ENCODE data around the gene ADSS1. TPM values are rescaled to one million over a fixed set of nuclear protein-coding genes. Genes with fewer than 3 reads are reported as not detected.

Gene ADSS1
- total RNA-seq, 1 experiment from 2014 or later = 2.8 TPM

DNA sequence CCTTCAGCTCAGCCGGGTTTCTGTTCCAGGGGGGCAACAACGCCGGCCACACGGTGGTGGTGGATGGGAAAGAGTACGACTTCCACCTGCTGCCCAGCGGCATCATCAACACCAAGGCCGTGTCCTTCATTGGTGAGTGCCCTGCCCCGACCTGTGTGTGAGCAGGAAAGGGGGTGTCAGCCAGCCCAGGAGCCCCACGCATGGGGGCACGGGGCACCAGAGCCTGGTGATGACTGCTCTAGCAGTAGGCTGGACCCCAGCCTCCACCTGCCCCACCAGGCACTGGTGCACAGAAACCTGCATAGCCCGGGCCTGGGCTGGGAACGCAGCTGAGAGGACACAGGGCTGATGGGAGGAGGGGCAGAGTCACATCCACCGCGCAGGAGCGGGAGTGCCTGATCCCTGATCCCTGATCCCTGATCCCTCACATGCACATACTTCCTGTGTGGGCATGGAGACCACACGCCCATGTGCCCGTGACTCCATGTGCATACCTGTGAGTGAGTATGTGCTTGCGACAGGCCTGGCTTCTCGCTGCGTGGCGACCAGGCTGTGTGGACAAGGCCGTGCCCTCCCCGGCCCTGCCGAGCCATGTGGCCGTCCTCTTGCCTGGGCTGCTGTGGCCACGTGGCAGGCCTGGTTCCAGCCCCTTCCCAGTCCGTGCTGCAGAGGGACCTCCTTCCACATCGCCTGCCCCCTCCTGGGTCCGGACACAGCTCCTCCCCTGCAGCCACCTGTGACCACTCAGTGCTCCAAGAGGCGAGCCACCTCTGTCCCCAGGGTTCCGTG lies 11.2 kb downstream of the ADSS1 start:
- Histone ChIP-seq H3K4me1 (ENCODE audit: low read length) (no peaks in the 10 kb centered on the region), H3K9me2 (replicated peaks; ENCODE audit: insufficient read depth, low read length) (no peaks in the 10 kb centered on the region), H3K4me2 (ENCODE audit: low read depth, low read length, poor library complexity, severe bottlenecking) (no peak overlapping the region), H4K20me1 (ENCODE audit: insufficient read depth, low read depth, low read length) (no peaks in the 10 kb centered on the region), H3K79me2 (ENCODE audit: low read length) (no peaks in the 10 kb centered on the region), H3K36me3 (ENCODE audit: insufficient read depth, low read length) (no peaks in the 10 kb centered on the region), H3K4me3 (ENCODE audit: low read length) (no peak overlapping the region), H3K27me3 (ENCODE audit: low read length) (no peaks in the 10 kb centered on the region), H3K9ac (ENCODE audit: low read length) (no peak overlapping the region), H3K27ac (ENCODE audit: low read length) (no peak overlapping the region), H2AFZ (ENCODE audit: low read length) (no peak overlapping the region), H3K9me3 (ENCODE audit: low read length) (no peaks in the 10 kb centered on the region)
- DNase-seq = no peak

DNA sequence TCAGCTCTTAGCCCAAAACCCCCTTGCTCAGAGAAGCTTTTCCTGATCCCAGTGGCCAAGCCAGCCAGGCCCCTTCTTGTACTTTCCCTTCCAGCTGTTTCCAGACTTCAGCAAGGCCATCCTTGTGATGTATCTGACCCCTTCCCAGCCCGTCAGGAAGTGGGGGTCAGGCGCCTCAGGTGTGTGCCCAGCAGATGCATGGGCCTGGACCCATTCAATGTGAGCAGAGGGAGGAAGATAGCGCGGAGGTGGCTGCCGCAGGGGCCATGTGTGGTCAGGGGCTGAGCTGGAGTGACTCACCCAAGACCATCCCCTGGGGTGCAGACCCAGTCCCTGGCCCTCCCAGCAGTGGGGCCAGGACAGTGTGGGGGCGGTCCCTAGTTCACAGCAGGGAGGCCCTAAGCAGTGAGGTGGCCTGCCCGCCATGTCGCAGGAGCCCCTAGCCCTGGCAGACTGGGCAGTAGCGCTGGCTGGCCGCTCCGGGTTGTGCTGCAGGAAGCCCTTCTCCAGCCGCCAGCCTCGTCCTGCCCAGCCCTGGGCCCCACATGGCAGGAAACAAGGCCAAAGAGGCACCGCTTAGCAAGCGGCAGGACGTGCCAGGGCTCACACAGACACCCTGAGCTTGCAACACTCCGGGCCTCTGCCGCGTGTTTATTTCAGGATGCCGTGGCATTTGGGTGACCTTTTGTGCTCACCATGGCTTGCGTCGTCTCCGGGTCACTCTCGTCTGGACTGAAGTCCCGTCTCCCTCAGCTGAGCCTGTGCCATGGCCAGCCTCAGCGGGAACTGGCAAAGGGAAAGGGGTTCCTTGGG lies 12.0 kb downstream of the ADSS1 start:
- Histone ChIP-seq H4K20me1 (ENCODE audit: insufficient read depth, low read depth, low read length) (peaks cover 3% of the 10 kb centered on the region; the same call in 1 of the 2 replicates), H3K9me2 (replicated peaks; ENCODE audit: insufficient read depth, low read length) (no peaks in the 10 kb centered on the region), H3K79me2 (ENCODE audit: low read length) (no peaks in the 10 kb centered on the region), H3K9me3 (ENCODE audit: low read length) (no peaks in the 10 kb centered on the region), H3K27ac (ENCODE audit: low read length) (no peak overlapping the region), H3K4me1 (ENCODE audit: low read length) (no peaks in the 10 kb centered on the region), H3K9ac (ENCODE audit: low read length) (no peak overlapping the region), H2AFZ (ENCODE audit: low read length) (no peak overlapping the region), H3K4me2 (ENCODE audit: low read depth, low read length, poor library complexity, severe bottlenecking) (no peak overlapping the region), H3K4me3 (ENCODE audit: low read length) (no peak overlapping the region), H3K27me3 (ENCODE audit: low read length) (no peaks in the 10 kb centered on the region), H3K36me3 (ENCODE audit: insufficient read depth, low read length) (no peaks in the 10 kb centered on the region)
- DNase-seq = no peak

DNA sequence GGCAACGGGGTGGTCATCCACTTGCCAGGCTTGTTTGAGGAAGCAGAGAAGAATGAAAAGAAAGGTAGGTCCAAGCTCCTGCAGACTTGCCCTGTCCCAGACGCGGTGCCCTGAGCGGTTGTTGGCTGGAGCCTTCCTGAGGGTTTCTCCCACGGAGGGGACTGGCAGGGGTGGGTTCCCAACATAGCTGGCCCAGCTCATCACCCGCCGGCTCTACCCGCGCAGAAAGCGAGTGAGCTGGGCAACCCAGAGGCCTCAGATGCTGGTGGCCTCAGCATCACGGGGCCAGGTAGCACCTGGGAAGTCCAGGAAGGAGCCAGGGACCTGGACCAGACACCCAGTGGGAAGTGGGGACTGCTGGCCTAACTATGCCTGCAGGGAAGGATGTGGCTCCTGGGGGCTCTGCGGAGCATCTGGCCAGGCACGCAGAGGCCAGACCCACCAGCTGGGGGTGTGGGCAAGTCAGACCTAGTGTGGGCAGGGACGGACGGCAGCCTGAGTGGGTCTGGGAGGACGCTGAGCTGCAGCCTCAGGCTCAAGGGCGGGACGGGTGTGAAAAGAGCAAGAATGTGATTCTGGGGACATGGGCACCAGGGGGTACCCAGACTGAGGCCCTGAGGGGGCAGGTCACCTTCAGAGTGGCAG lies 14.5 kb downstream of the ADSS1 start:
- no peaks in the 10 kb centered on the region for H3K4me1 ChIP-seq (ENCODE audit: low read length)
- no peaks in the 10 kb centered on the region for H3K36me3 ChIP-seq (ENCODE audit: insufficient read depth, low read length)
- H3K4me3 ChIP-seq (ENCODE audit: low read length) = no peak overlapping the region
- no peaks in the 10 kb centered on the region for H3K27me3 ChIP-seq (ENCODE audit: low read length)
- no peak overlapping the region for H3K9ac ChIP-seq (ENCODE audit: low read length)
- no peak for DNase-seq
- peaks cover 11% of the 10 kb centered on the region; the same call in 1 of the 2 replicates for H4K20me1 ChIP-seq (ENCODE audit: insufficient read depth, low read depth, low read length)
- H3K27ac ChIP-seq (ENCODE audit: low read length) = no peak overlapping the region
- H3K79me2 ChIP-seq (ENCODE audit: low read length) = no peaks in the 10 kb centered on the region
- no peaks in the 10 kb centered on the region for H3K9me2 ChIP-seq (replicated peaks; ENCODE audit: insufficient read depth, low read length)
- no peaks in the 10 kb centered on the region for H3K9me3 ChIP-seq (ENCODE audit: low read length)
- H3K4me2 ChIP-seq (ENCODE audit: low read depth, low read length, poor library complexity, severe bottlenecking) = no peak overlapping the region
- no peak overlapping the region for H2AFZ ChIP-seq (ENCODE audit: low read length)

DNA sequence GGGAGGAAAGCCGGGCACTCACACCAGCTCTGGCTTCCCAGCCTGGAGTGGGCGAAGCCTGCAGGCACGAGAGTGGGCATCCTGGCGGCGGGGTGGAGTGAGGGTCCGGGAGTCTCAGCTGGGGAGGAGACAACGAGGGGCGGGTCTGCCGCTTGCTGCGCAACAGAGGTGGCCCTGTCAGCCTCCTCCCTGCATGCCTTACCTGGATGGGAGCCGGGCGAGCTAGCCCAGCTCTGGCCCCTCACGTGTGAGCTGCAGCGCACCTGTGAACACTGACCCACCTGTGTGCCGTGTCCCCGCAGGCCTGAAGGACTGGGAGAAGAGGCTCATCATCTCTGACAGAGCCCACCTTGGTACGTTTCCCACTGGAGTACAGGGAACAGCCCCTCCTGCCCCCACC lies 15.0 kb downstream of the ADSS1 start:
- H3K27ac ChIP-seq (ENCODE audit: low read length) = no peak overlapping the region
- no peaks in the 10 kb centered on the region for H3K79me2 ChIP-seq (ENCODE audit: low read length)
- H3K4me1 ChIP-seq (ENCODE audit: low read length) = no peaks in the 10 kb centered on the region
- no peaks in the 10 kb centered on the region for H3K9me3 ChIP-seq (ENCODE audit: low read length)
- no peak overlapping the region for H3K4me2 ChIP-seq (ENCODE audit: low read depth, low read length, poor library complexity, severe bottlenecking)
- no peaks in the 10 kb centered on the region for H3K9me2 ChIP-seq (replicated peaks; ENCODE audit: insufficient read depth, low read length)
- no peaks in the 10 kb centered on the region for H3K36me3 ChIP-seq (ENCODE audit: insufficient read depth, low read length)
- no peak overlapping the region for H3K9ac ChIP-seq (ENCODE audit: low read length)
- H4K20me1 ChIP-seq (ENCODE audit: insufficient read depth, low read depth, low read length) = peaks cover 11% of the 10 kb centered on the region; the same call in 1 of the 2 replicates
- H3K27me3 ChIP-seq (ENCODE audit: low read length) = no peaks in the 10 kb centered on the region
- H3K4me3 ChIP-seq (ENCODE audit: low read length) = no peak overlapping the region
- DNase-seq = no peak
- H2AFZ ChIP-seq (ENCODE audit: low read length) = no peak overlapping the region

DNA sequence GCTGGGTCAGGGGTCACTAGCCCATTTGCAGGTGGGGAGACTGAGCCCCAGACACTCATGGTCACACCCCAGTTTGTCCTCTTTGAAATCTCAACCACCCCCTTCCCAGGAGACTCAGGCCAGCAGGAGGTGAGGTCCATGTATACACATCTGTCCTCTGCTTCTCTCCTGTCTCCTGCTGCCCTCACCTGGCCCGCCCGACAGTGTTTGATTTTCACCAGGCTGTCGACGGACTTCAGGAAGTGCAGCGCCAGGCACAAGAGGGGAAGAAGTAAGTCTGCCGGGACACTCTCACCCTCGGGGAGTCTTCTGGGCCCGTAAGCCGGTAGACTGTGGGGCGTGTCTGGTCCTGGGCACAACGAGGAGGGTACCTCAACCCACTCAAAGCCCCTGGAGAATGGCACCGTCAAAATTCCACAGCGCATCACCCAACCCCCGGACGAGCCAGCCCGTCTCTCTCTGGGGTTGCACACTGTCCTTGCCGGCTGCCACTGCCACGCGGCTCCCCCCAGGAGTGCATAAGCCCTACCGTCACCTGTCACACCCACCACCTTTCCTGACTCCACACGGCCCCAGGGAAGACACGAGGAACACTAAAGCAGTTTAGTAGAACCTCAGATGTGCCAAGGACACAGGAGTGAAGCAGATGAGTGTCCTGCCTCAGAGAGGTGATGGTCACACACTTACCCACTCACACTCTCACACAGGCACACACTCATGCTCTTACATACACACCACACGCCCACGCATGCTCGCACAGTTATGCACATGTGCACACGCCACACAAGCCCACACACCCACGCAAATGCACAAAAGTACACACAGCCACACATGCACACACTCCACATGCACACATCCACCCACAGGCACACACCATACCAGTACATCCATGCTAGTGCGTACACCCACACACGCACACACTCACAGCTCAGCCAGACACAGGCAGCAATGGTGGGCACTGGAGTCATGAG lies 15.8 kb downstream of the ADSS1 start:
- peaks cover 11% of the 10 kb centered on the region; the same call in 1 of the 2 replicates for H4K20me1 ChIP-seq (ENCODE audit: insufficient read depth, low read depth, low read length)
- H3K4me1 ChIP-seq (ENCODE audit: low read length) = no peaks in the 10 kb centered on the region
- no peak overlapping the region for H3K4me2 ChIP-seq (ENCODE audit: low read depth, low read length, poor library complexity, severe bottlenecking)
- H3K36me3 ChIP-seq (ENCODE audit: insufficient read depth, low read length) = no peaks in the 10 kb centered on the region
- no peaks in the 10 kb centered on the region for H3K9me3 ChIP-seq (ENCODE audit: low read length)
- no peaks in the 10 kb centered on the region for H3K9me2 ChIP-seq (replicated peaks; ENCODE audit: insufficient read depth, low read length)
- H3K79me2 ChIP-seq (ENCODE audit: low read length) = no peaks in the 10 kb centered on the region
- H2AFZ ChIP-seq (ENCODE audit: low read length) = no peak overlapping the region
- no peak overlapping the region for H3K27ac ChIP-seq (ENCODE audit: low read length)
- no peak overlapping the region for H3K9ac ChIP-seq (ENCODE audit: low read length)
- H3K4me3 ChIP-seq (ENCODE audit: low read length) = no peak overlapping the region
- no peak for DNase-seq
- H3K27me3 ChIP-seq (ENCODE audit: low read length) = no peaks in the 10 kb centered on the region

DNA sequence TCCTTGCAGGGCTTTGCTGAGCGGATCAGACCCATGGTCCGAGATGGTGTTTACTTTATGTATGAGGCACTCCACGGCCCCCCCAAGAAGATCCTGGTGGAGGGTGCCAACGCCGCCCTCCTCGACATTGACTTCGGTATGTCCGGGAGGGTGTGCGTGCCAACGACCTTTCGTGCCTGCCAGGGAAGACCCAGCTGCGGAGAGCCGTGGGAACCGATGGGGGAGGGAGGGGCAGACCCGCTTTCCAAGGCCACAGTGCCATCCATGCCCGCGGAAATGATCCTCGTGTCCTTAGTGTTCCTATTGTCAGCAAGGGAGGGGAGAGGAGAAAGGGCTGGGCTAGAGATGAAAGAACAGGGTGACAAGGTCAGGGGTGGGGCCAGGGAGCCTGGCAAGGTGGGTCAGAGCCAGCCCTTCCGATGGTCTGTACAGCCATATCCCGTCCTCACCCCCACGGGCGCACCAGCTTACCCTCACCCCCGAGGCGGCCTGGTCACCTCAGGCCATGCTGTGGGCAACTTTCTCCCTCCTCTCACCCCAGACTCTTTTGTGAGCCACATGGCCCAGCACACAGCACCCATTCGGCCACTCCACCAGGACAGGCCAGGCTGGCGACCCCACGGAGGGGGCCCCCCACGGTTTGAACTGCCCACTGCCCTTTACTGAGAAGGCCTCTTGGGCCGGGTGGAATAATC lies 17.2 kb downstream of the ADSS1 start:
- H3K4me2 ChIP-seq (ENCODE audit: low read depth, low read length, poor library complexity, severe bottlenecking) = no peak overlapping the region
- no peaks in the 10 kb centered on the region for H3K27me3 ChIP-seq (ENCODE audit: low read length)
- peaks cover 11% of the 10 kb centered on the region; the same call in 1 of the 2 replicates for H4K20me1 ChIP-seq (ENCODE audit: insufficient read depth, low read depth, low read length)
- no peaks in the 10 kb centered on the region for H3K4me1 ChIP-seq (ENCODE audit: low read length)
- no peak overlapping the region for H3K4me3 ChIP-seq (ENCODE audit: low read length)
- H3K36me3 ChIP-seq (ENCODE audit: insufficient read depth, low read length) = no peaks in the 10 kb centered on the region
- H3K9me2 ChIP-seq (replicated peaks; ENCODE audit: insufficient read depth, low read length) = no peaks in the 10 kb centered on the region
- H3K9me3 ChIP-seq (ENCODE audit: low read length) = no peaks in the 10 kb centered on the region
- DNase-seq = no peak
- no peaks in the 10 kb centered on the region for H3K79me2 ChIP-seq (ENCODE audit: low read length)
- H3K9ac ChIP-seq (ENCODE audit: low read length) = no peak overlapping the region
- no peak overlapping the region for H3K27ac ChIP-seq (ENCODE audit: low read length)
- no peak overlapping the region for H2AFZ ChIP-seq (ENCODE audit: low read length)

DNA sequence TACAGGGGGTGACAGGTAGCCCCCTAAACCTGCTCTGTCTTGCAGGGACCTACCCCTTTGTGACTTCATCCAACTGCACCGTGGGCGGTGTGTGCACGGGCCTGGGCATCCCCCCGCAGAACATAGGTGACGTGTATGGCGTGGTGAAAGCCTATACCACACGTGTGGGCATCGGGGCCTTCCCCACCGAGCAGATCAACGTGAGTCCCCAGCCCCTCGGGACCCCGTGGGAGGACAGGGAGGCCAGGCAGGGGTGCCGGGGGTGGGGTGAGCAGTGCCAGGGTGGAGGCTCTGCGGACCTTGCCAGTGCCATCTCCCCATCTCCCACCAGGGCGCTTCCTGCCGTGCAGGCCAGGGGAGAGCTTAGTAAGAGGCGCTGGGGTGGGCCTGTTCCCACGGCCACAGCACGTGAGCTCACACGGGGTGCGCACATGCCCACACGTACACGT lies 17.8 kb downstream of the ADSS1 start:
- H3K27ac ChIP-seq (ENCODE audit: low read length) = no peak overlapping the region
- no peak overlapping the region for H3K4me3 ChIP-seq (ENCODE audit: low read length)
- no peak overlapping the region for H3K4me2 ChIP-seq (ENCODE audit: low read depth, low read length, poor library complexity, severe bottlenecking)
- no peaks in the 10 kb centered on the region for H3K27me3 ChIP-seq (ENCODE audit: low read length)
- no peaks in the 10 kb centered on the region for H3K79me2 ChIP-seq (ENCODE audit: low read length)
- H2AFZ ChIP-seq (ENCODE audit: low read length) = no peak overlapping the region
- no peak for DNase-seq
- H3K9ac ChIP-seq (ENCODE audit: low read length) = no peak overlapping the region
- no peaks in the 10 kb centered on the region for H3K9me2 ChIP-seq (replicated peaks; ENCODE audit: insufficient read depth, low read length)
- H3K36me3 ChIP-seq (ENCODE audit: insufficient read depth, low read length) = no peaks in the 10 kb centered on the region
- peaks cover 11% of the 10 kb centered on the region; the same call in 1 of the 2 replicates for H4K20me1 ChIP-seq (ENCODE audit: insufficient read depth, low read depth, low read length)
- H3K4me1 ChIP-seq (ENCODE audit: low read length) = no peaks in the 10 kb centered on the region
- H3K9me3 ChIP-seq (ENCODE audit: low read length) = no peaks in the 10 kb centered on the region

Measured in Karpas-422 (cell line).